DND-41 (cell line): ENCODE measurements around the gene MAGI1.

ENCODE experiments used
- EZH2 ChIP-seq: IDR thresholded peaks from 3 replicates; pipeline ENCODE4 v1.6.1; 2012; ENCODE audit warnings: borderline replicate concordance, low read depth, mild to moderate bottlenecking, moderate library complexity, low read length, inconsistent platforms; ENCODE audit not compliant: severe bottlenecking
- TF ChIP-seq, protein P1 (sequence below): IDR thresholded peaks from 2 replicates; pipeline ENCODE4 v1.5.1; 2012; ENCODE audit warnings: borderline replicate concordance, low read length, moderate library complexity, mild to moderate bottlenecking; ENCODE audit not compliant: poor library complexity, severe bottlenecking; ENCODE audit errors: extremely low read depth

DNA sequence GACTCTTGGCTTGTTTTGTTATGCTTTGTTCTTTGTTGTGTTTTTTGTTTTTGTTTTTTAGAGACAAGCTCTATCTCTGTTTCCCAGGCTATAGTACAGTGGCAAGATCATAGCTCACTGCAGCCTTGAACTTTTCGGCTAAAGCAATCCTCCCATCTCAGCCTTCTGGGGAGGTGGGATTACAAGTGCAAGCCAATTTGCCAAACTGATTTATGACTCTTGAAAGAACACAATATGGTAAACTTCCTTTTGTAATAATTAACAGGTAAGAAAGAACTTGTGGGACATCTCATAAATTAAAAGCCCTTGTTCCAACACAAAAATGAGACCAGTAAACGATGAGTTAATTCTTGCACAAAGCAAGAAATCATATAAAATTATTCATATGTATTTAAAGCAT lies 476.3 kb downstream of the MAGI1 start:
- TF ChIP-seq, protein P1, sequence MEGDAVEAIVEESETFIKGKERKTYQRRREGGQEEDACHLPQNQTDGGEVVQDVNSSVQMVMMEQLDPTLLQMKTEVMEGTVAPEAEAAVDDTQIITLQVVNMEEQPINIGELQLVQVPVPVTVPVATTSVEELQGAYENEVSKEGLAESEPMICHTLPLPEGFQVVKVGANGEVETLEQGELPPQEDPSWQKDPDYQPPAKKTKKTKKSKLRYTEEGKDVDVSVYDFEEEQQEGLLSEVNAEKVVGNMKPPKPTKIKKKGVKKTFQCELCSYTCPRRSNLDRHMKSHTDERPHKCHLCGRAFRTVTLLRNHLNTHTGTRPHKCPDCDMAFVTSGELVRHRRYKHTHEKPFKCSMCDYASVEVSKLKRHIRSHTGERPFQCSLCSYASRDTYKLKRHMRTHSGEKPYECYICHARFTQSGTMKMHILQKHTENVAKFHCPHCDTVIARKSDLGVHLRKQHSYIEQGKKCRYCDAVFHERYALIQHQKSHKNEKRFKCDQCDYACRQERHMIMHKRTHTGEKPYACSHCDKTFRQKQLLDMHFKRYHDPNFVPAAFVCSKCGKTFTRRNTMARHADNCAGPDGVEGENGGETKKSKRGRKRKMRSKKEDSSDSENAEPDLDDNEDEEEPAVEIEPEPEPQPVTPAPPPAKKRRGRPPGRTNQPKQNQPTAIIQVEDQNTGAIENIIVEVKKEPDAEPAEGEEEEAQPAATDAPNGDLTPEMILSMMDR, result no peak
- TF ChIP-seq EZH2, result no peak
